IMR-90 (cell line): ENCODE data around the gene PSPC1. TPM values are rescaled to one million over a fixed set of nuclear protein-coding genes. Genes with fewer than 3 reads are reported as not detected.
A peak's percentile ranks its signal among the peaks of the same experiment; 100 is the strongest.

ENCODE experiments used
- ATAC-seq: fragments of 200-7000 bp; cut with Tn5 transposase; 2 replicates; pipeline ENCODE4 v1.9.1; 2020; ENCODE audit warnings: low read depth, mild to moderate bottlenecking, moderate library complexity
- BruUV-seq: library from RNA; stranded (reverse); fragments of 400-500 nt; replicated peaks from 2 replicates; lab custom pipeline; 2021; lab: Mats Ljungman, UMichigan
- CTCF ChIA-PET: fragments of 300-600 bp; formaldehyde crosslinking; extraction: SDS; loops from one replicate; lab custom pipeline; 2021; ENCODE audit warnings: antibody characterized with exemption; lab: Yijun Ruan, JAX
- POLR2A ChIA-PET: fragments of 300-600 bp; sonication (Branson Sonifier 250); formaldehyde crosslinking; loops from one replicate; lab custom pipeline; 2022; ENCODE audit warnings: antibody characterized with exemption; ENCODE audit not compliant: unreplicated experiment; lab: Charles Lee
- DNase-seq: peaks from one replicate; pipeline ENCODE4 v3.0.0; 2013
- H2AFZ ChIP-seq: replicated peaks from 2 replicates; pipeline ENCODE3; 2013; ENCODE audit warnings: low read length, mild to moderate bottlenecking; ENCODE audit not compliant: poor library complexity
- H2AK5ac ChIP-seq: 2 replicates; pipeline ENCODE4 v1.6.1; 2013; ENCODE audit warnings: low read depth, low read length, inconsistent platforms
- H2AK9ac ChIP-seq: replicated peaks from 2 replicates; pipeline ENCODE3; 2013; ENCODE audit warnings: mild to moderate bottlenecking, low read depth, low read length, moderate library complexity; ENCODE audit not compliant: poor library complexity
- H2BK120ac ChIP-seq: 2 replicates; pipeline ENCODE4 v1.6.1; 2013; ENCODE audit warnings: low read depth, low read length, inconsistent platforms
- H2BK15ac ChIP-seq: 3 replicates; pipeline ENCODE4 v1.6.1; 2013; ENCODE audit warnings: low read depth, low read length, inconsistent platforms
- H2BK20ac ChIP-seq: 2 replicates; pipeline ENCODE4 v1.6.1; 2013; ENCODE audit warnings: low read depth, mild to moderate bottlenecking, inconsistent platforms, low read length, moderate library complexity
- H2BK5ac ChIP-seq: 2 replicates; pipeline ENCODE4 v1.6.1; 2013; ENCODE audit warnings: mild to moderate bottlenecking, low read depth, low read length, inconsistent platforms; ENCODE audit not compliant: poor library complexity, severe bottlenecking
- H3K14ac ChIP-seq: replicated peaks from 2 replicates; pipeline ENCODE4 v1.6.1; 2013; ENCODE audit warnings: low read depth, low read length, inconsistent platforms
- H3K18ac ChIP-seq: 2 replicates; pipeline ENCODE4 v1.6.1; 2013; ENCODE audit warnings: low read depth, low read length, control low read depth
- H3K23ac ChIP-seq: 2 replicates; pipeline ENCODE4 v1.6.1; 2013; ENCODE audit warnings: low read depth, low read length, inconsistent platforms
- H3K27ac ChIP-seq: 2 replicates; pipeline ENCODE4 v1.5.1; 2013; ENCODE audit warnings: mild to moderate bottlenecking, control low read depth, low read length; ENCODE audit not compliant: insufficient read depth
- H3K27me3 ChIP-seq: 2 replicates; pipeline ENCODE4 v1.6.1; 2013; ENCODE audit warnings: low read length; ENCODE audit not compliant: control insufficient read depth, insufficient read depth
- H3K36me3 ChIP-seq: 2 replicates; pipeline ENCODE4 v1.6.1; 2013; ENCODE audit warnings: low read length, mixed read lengths; ENCODE audit not compliant: control insufficient read depth, insufficient read depth
- H3K4ac ChIP-seq: 2 replicates; pipeline ENCODE4 v1.6.1; 2013; ENCODE audit warnings: low read depth, low read length, inconsistent platforms
- H3K4me1 ChIP-seq: 2 replicates; pipeline ENCODE4 v1.6.1; 2013; ENCODE audit warnings: low read length, mixed read lengths; ENCODE audit not compliant: control insufficient read depth, insufficient read depth
- H3K4me2 ChIP-seq: 2 replicates; pipeline ENCODE4 v1.6.1; 2013; ENCODE audit warnings: low read depth, mild to moderate bottlenecking, control low read depth, low read length, moderate library complexity
- H3K4me3 ChIP-seq: 2 replicates; pipeline ENCODE4 v1.5.1; 2013; ENCODE audit warnings: low read depth, mild to moderate bottlenecking, control low read depth, low read length, moderate library complexity; ENCODE audit not compliant: insufficient read depth
- H3K56ac ChIP-seq: 2 replicates; pipeline ENCODE4 v1.6.1; 2013; ENCODE audit warnings: low read length, inconsistent platforms; ENCODE audit not compliant: insufficient read depth; ENCODE audit errors: extremely low read depth
- H3K79me1 ChIP-seq, 2 experiments: 2 replicates each; pipeline ENCODE4 v1.6.1; 2013; ENCODE audit warnings: low read length in 2 of 2, inconsistent platforms in 1 of 2, low read depth in 1 of 2
- H3K9ac ChIP-seq: 2 replicates; pipeline ENCODE4 v1.6.1; 2013; ENCODE audit warnings: low read depth, low read length, control low read depth
- H3K9me1 ChIP-seq: 2 replicates; pipeline ENCODE4 v1.6.1; 2013; ENCODE audit warnings: low read length, inconsistent platforms; ENCODE audit not compliant: insufficient read depth
- H3K9me3 ChIP-seq: 2 replicates; pipeline ENCODE4 v1.6.1; 2013; ENCODE audit warnings: low read length; ENCODE audit not compliant: control insufficient read depth, insufficient read depth
- H4K20me1 ChIP-seq: 2 replicates; pipeline ENCODE4 v1.6.1; 2013; ENCODE audit warnings: low read length, inconsistent platforms; ENCODE audit not compliant: insufficient read depth
- H4K5ac ChIP-seq: 2 replicates; pipeline ENCODE4 v1.6.1; 2013; ENCODE audit warnings: mild to moderate bottlenecking, low read depth, low read length, control low read depth
- H4K8ac ChIP-seq, 2 experiments: 2 replicates each; pipeline ENCODE4 v1.6.1; 2013; ENCODE audit warnings: low read depth in 2 of 2, low read length in 2 of 2, control low read depth in 1 of 2, inconsistent platforms in 1 of 2
- H4K91ac ChIP-seq: 2 replicates; pipeline ENCODE4 v1.6.1; 2013; ENCODE audit warnings: low read depth, low read length, inconsistent platforms; ENCODE audit not compliant: insufficient read depth
- SMC3 ChIP-seq: fragments of 150-350 bp; IDR thresholded peaks from 2 replicates; pipeline ENCODE4 v1.6.1; 2016; ENCODE audit warnings: low read depth, mild to moderate bottlenecking, antibody characterized with exemption, low read length, moderate library complexity
- WGBS, 2 experiments: methylation state at CpG; one replicate each; pipeline versions ENCODE4 v1.1.5 to v1.1.7; 2013; ENCODE audit warnings: missing lambda C conversion rate in 2 of 2; ENCODE audit not compliant: insufficient read length in 1 of 2; ENCODE audit errors: extremely low coverage in 2 of 2; 5-methylcytosine and 5-hydroxymethylcytosine counted together
- dilution Hi-C: fragments of 300-500 bp; cut with HindIII; formaldehyde crosslinking; loops from one replicate; pipeline ENCODE4 v1.14.3; 2018; ENCODE audit warnings: low sequenced_read_pairs; ENCODE audit not compliant: unreplicated experiment
- in situ Hi-C: fragments of 300-500 bp; cut with MboI; formaldehyde crosslinking; loops from 3 replicates; pipeline ENCODE4 v1.14.3; 2019; ENCODE audit warnings: low sequenced_read_pairs, inconsistent platforms, mixed read lengths
- intact Hi-C: fragments of 100-400 bp; cut with micrococcal nuclease; formaldehyde crosslinking; loops from 2 replicates; pipeline ENCODE4 v1.10.0; 2022
- polyA plus RNA-seq, 3 experiments: library from polyadenylated mRNA; depleted of rRNA; stranded (reverse); fragments of >200 nt; gene quantifications; 2 replicates each; pipeline ENCODE4 v1.2.3, GENCODE V29; 2012; ENCODE audit warnings: low replicate concordance in 1 of 3
- total RNA-seq: library from RNA; depleted of rRNA; stranded (reverse); fragments of >200 nt; gene quantifications from 2 replicates; pipeline ENCODE4 v1.2.3, GENCODE V29; 2012

PSPC1 gene
- total and polyA plus RNA-seq, 2 of the 4 experiments (the other 2 are of a cell fraction), result 38.3 to 39.8 TPM

GRCh38 chr13:19794631-19795030, 11.9 kb upstream of the PSPC1 start:
- Histone ChIP-seq H3K18ac (no peak overlapping the region), H3K9me3 (no peaks in the 10 kb centered on the region), H4K8ac (peak overlapping the region; percentile 20 to 50; a peak in 2 of 4 replicates), H2BK5ac (peak overlapping the region; percentile 36), H2AFZ (no peak overlapping the region), H2BK15ac (peak overlapping the region; percentile 48; the same call in 2 of the 3 replicates), H3K4me3 (no peak overlapping the region), H3K36me3 (no peaks in the 10 kb centered on the region), H3K27ac (peak overlapping the region; percentile 37; the same call in 1 of the 2 replicates), H3K27me3 (no peaks in the 10 kb centered on the region), H3K56ac (no peak overlapping the region), H3K4me1 (peaks cover 7% of the 10 kb centered on the region), H4K20me1 (no peaks in the 10 kb centered on the region), H3K4ac (peak overlapping the region; percentile 67), H2AK9ac (peak overlapping the region; percentile 67), H3K9ac (no peak overlapping the region), H4K91ac (peak overlapping the region; percentile 34; the same call in 1 of the 2 replicates), H2AK5ac (peak overlapping the region; percentile 83; the same call in 1 of the 2 replicates), H2BK20ac (peak overlapping the region; percentile 73; the same call in 1 of the 2 replicates), H3K4me2 (no peak overlapping the region), H3K9me1 (0 out of 2 replicates have a peak, but pooled peaks cover 7% of the 10 kb centered on the region), H4K5ac (peak overlapping the region; percentile 70; the same call in 1 of the 2 replicates), H2BK120ac (peak overlapping the region; percentile 14), H3K23ac (0 out of 2 replicates have a peak overlapping the region, but pooled peaks have one; percentile 38), H3K14ac (peak overlapping the region; percentile 79; the same call in 1 of the 2 replicates), H3K79me1 (peaks cover 0 to 5% of the 10 kb centered on the region in 2 experiments; a peak in 2 of 4 replicates)
- in situ Hi-C loops (no loop called here), intact Hi-C loops (no loop called here), dilution Hi-C loops (no loop called here)
- no CpG with 5 or more reads among the region's 4 CpGs for WGBS, 2 experiments
- ATAC-seq (no peak), DNase-seq (no peak)
- TF ChIP-seq SMC3, result no peak
- ChIA-PET CTCF (no interaction called here), POLR2A (no interaction called here)
- BruUV-seq, result no TSS peak
